ENCODE results near the gene COA8. TPM values are rescaled to one million over a fixed set of nuclear protein-coding genes. Genes with fewer than 3 reads are reported as not detected.

Gene COA8
- total RNA-seq, 1 donor from 2014 or later: 54.9 TPM

- Mint-ChIP-seq H3K27ac (ENCODE audit: unreplicated experiment) (no peak overlapping the region), H3K36me3 (ENCODE audit: unreplicated experiment) (no peaks in the 10 kb centered on the region), H3K4me3 (ENCODE audit: unreplicated experiment) (no peak overlapping the region), H3K4me1 (ENCODE audit: low read depth, unreplicated experiment) (peaks cover 12% of the 10 kb centered on the region), H3K9me3 (ENCODE audit: unreplicated experiment) (peaks cover 4% of the 10 kb centered on the region), H3K27me3 (ENCODE audit: unreplicated experiment) (peaks cover 13% of the 10 kb centered on the region)
- no peak for TF ChIP-seq CTCF (IDR thresholded peaks at IDR 0.05; ENCODE audit: partially characterized antibody, unreplicated experiment)
- no peak for DNase-seq
Measured at GRCh38 chr14:103531421-103532215, 31.1 kb upstream of the COA8 start.

GRCh38 chr14:103532216-103533136, 30.3 kb upstream of the COA8 start:
- H3K9me3 Mint-ChIP-seq (ENCODE audit: unreplicated experiment): peaks cover 4% of the 10 kb centered on the region
- peaks cover 10% of the 10 kb centered on the region for H3K27me3 Mint-ChIP-seq (ENCODE audit: unreplicated experiment)
- DNase-seq: no peak
- peaks cover 10% of the 10 kb centered on the region for H3K4me1 Mint-ChIP-seq (ENCODE audit: low read depth, unreplicated experiment)
- no peak overlapping the region for H3K27ac Mint-ChIP-seq (ENCODE audit: unreplicated experiment)
- no peak overlapping the region for H3K4me3 Mint-ChIP-seq (ENCODE audit: unreplicated experiment)
- H3K36me3 Mint-ChIP-seq (ENCODE audit: unreplicated experiment): no peaks in the 10 kb centered on the region
- TF ChIP-seq CTCF (IDR thresholded peaks at IDR 0.05; ENCODE audit: partially characterized antibody, unreplicated experiment): no peak

- no peak for DNase-seq
- Mint-ChIP-seq H3K36me3 (ENCODE audit: unreplicated experiment) (no peaks in the 10 kb centered on the region), H3K27ac (ENCODE audit: unreplicated experiment) (no peak overlapping the region), H3K4me1 (ENCODE audit: low read depth, unreplicated experiment) (peaks cover 5% of the 10 kb centered on the region), H3K4me3 (ENCODE audit: unreplicated experiment) (no peak overlapping the region), H3K9me3 (ENCODE audit: unreplicated experiment) (peaks cover 4% of the 10 kb centered on the region), H3K27me3 (ENCODE audit: unreplicated experiment) (peaks cover 9% of the 10 kb centered on the region)
- TF ChIP-seq CTCF (IDR thresholded peaks at IDR 0.05; ENCODE audit: partially characterized antibody, unreplicated experiment): no peak
Measured at GRCh38 chr14:103533137-103533998, 29.4 kb upstream of the COA8 start.

- DNase-seq: no peak
- Mint-ChIP-seq H3K27ac (ENCODE audit: unreplicated experiment) (no peak overlapping the region), H3K36me3 (ENCODE audit: unreplicated experiment) (no peaks in the 10 kb centered on the region), H3K4me1 (ENCODE audit: low read depth, unreplicated experiment) (peaks cover 4% of the 10 kb centered on the region), H3K9me3 (ENCODE audit: unreplicated experiment) (peaks cover 1% of the 10 kb centered on the region), H3K4me3 (ENCODE audit: unreplicated experiment) (no peak overlapping the region), H3K27me3 (ENCODE audit: unreplicated experiment) (peaks cover 7% of the 10 kb centered on the region)
- no peak for TF ChIP-seq CTCF (IDR thresholded peaks at IDR 0.05; ENCODE audit: partially characterized antibody, unreplicated experiment)
Measured at GRCh38 chr14:103533999-103534575, 28.7 kb upstream of the COA8 start.

Data from glutamatergic neuron (in vitro differentiated cells).